KMS-11 (cell line): Measurements from ENCODE around the gene THRA.

Experiments
- H2AFZ ChIP-seq: fragments of 200-600 bp; sonication (generic); 2 replicates; pipeline ENCODE4 v1.6.1; 2016; ENCODE audit warnings: antibody characterized with exemption, mixed run types, low read depth
- H3K27ac ChIP-seq: fragments of 200-600 bp; sonication (generic); 2 replicates; pipeline ENCODE4 v1.6.1; 2016; ENCODE audit warnings: mild to moderate bottlenecking, mixed run types
- H3K27me3 ChIP-seq: fragments of 200-600 bp; sonication (generic); 2 replicates; pipeline ENCODE4 v1.6.1; 2017; ENCODE audit warnings: mild to moderate bottlenecking, low read depth, mixed run types, moderate library complexity; ENCODE audit not compliant: insufficient read depth
- H3K36me3 ChIP-seq: fragments of 200-600 bp; sonication (generic); 2 replicates; pipeline ENCODE4 v1.6.1; 2017; ENCODE audit warnings: mild to moderate bottlenecking, mixed run types; ENCODE audit not compliant: insufficient read depth
- H3K4me1 ChIP-seq: fragments of 200-600 bp; sonication (generic); 2 replicates; pipeline ENCODE4 v1.6.1; 2016; ENCODE audit warnings: mild to moderate bottlenecking, low read depth, mixed run types; ENCODE audit not compliant: poor library complexity, severe bottlenecking
- H3K4me2 ChIP-seq: fragments of 200-600 bp; sonication (generic); 2 replicates; pipeline ENCODE4 v1.7.0; 2016; ENCODE audit warnings: mild to moderate bottlenecking, mixed run types
- H3K4me3 ChIP-seq: fragments of 200-600 bp; sonication (generic); IDR thresholded peaks from 2 replicates; pipeline ENCODE4 v1.6.1; 2017; ENCODE audit warnings: low read depth, low read length, mixed read lengths; ENCODE audit not compliant: insufficient read depth
- H3K79me2 ChIP-seq: fragments of 200-600 bp; sonication (generic); 2 replicates; pipeline ENCODE4 v1.6.1; 2016; ENCODE audit warnings: low read depth, mixed run types; ENCODE audit not compliant: insufficient read depth
- H3K9ac ChIP-seq: fragments of 200-600 bp; sonication (generic); 2 replicates; pipeline ENCODE4 v1.6.1; 2016; ENCODE audit warnings: mild to moderate bottlenecking, mixed run types
- H4K20me1 ChIP-seq: fragments of 200-600 bp; sonication (generic); 2 replicates; pipeline ENCODE4 v1.6.1; 2016; ENCODE audit warnings: mild to moderate bottlenecking, mixed run types; ENCODE audit not compliant: insufficient read depth
- CTCF ChIP-seq: fragments of 200-600 bp; sonication (generic); conservative IDR thresholded peaks from 2 replicates; pipeline ENCODE4 v1.6.1; 2017; ENCODE audit warnings: low read depth, mild to moderate bottlenecking, antibody characterized with exemption, low read length, moderate library complexity, mixed read lengths

THRA gene

GRCh38 chr17:40087049-40087794 is 24.5 kb downstream of the THRA start:
- Histone ChIP-seq H3K36me3 (0 out of 2 replicates have a peak, but pooled peaks cover 3% of the 10 kb centered on the region), H2AFZ (no peak overlapping the region), H3K4me1 (no peaks in the 10 kb centered on the region), H3K79me2 (no peaks in the 10 kb centered on the region), H3K9ac (no peak overlapping the region), H3K4me2 (no peak overlapping the region), H3K27me3 (no peaks in the 10 kb centered on the region), H3K4me3 (no peak overlapping the region), H3K27ac (no peak overlapping the region), H4K20me1 (no peaks in the 10 kb centered on the region)
- TF ChIP-seq CTCF: no peak

- Histone ChIP-seq H4K20me1 (no peaks in the 10 kb centered on the region), H3K4me3 (no peak overlapping the region), H2AFZ (no peak overlapping the region), H3K4me2 (no peak overlapping the region), H3K9ac (no peak overlapping the region), H3K4me1 (no peaks in the 10 kb centered on the region), H3K27me3 (no peaks in the 10 kb centered on the region), H3K36me3 (0 out of 2 replicates have a peak, but pooled peaks cover 3% of the 10 kb centered on the region), H3K27ac (no peak overlapping the region), H3K79me2 (no peaks in the 10 kb centered on the region)
- no peak for TF ChIP-seq CTCF
These were observed 25.3 kb downstream of the THRA start for GRCh38 chr17:40087903-40088718.

- H3K4me1 ChIP-seq: no peaks in the 10 kb centered on the region
- H3K9ac ChIP-seq: no peak overlapping the region
- no peak overlapping the region for H2AFZ ChIP-seq
- H3K4me2 ChIP-seq: no peak overlapping the region
- no peaks in the 10 kb centered on the region for H3K27me3 ChIP-seq
- H3K36me3 ChIP-seq: 0 out of 2 replicates have a peak, but pooled peaks cover 3% of the 10 kb centered on the region
- no peaks in the 10 kb centered on the region for H4K20me1 ChIP-seq
- H3K27ac ChIP-seq: no peak overlapping the region
- no peak overlapping the region for H3K4me3 ChIP-seq
- no peak for TF ChIP-seq CTCF
- H3K79me2 ChIP-seq: no peaks in the 10 kb centered on the region
These were observed 26.5 kb downstream of the THRA start for GRCh38 chr17:40089077-40089895.
